CD4-positive, alpha-beta T cell treated with Interleukin-2 at 100 ng/mL for 4 hours (primary cell): ENCODE data around the gene FOXO6.

Source experiments
- DNase-seq: peaks from one replicate; pipeline ENCODE4 v3.0.0-alpha.2; 2020; ENCODE audit warnings: low spot score

The FOXO6 gene

GRCh38 chr1:41404308-41404761, 43.1 kb downstream of the FOXO6 start:
- DNase-seq: no peak

- no peak for DNase-seq
Observed at GRCh38 chr1:41407664-41408252, 46.5 kb downstream of the FOXO6 start.

GRCh38 chr1:41408691-41409090, 47.5 kb downstream of the FOXO6 start:
- DNase-seq: no peak

- DNase-seq: no peak
Observed at GRCh38 chr1:41409825-41410224, 48.6 kb downstream of the FOXO6 start.

GRCh38 chr1:41410462-41410861, 49.2 kb downstream of the FOXO6 start:
- DNase-seq: no peak

- DNase-seq: no peak
Observed at GRCh38 chr1:41411229-41411628, 50.0 kb downstream of the FOXO6 start.

- no peak for DNase-seq
Observed at GRCh38 chr1:41412748-41413147, 51.5 kb downstream of the FOXO6 start.

- DNase-seq: no peak
Observed at GRCh38 chr1:41413748-41414281, 52.6 kb downstream of the FOXO6 start.

GRCh38 chr1:41414296-41414695, 53.1 kb downstream of the FOXO6 start:
- no peak for DNase-seq

- DNase-seq: no peak
Observed at GRCh38 chr1:41414716-41415306, 53.6 kb downstream of the FOXO6 start.

- DNase-seq: no peak
Observed at GRCh38 chr1:41416081-41416480, 54.8 kb downstream of the FOXO6 start.

- peak; percentile 58 for DNase-seq
Observed at GRCh38 chr1:41416552-41417334, 55.5 kb downstream of the FOXO6 start.

- DNase-seq: no peak
Observed at GRCh38 chr1:41417335-41417682, 56.1 kb downstream of the FOXO6 start.

- DNase-seq: no peak
Observed at GRCh38 chr1:41417746-41418145, 56.5 kb downstream of the FOXO6 start.

- no peak for DNase-seq
Observed at GRCh38 chr1:41418857-41419583, 57.8 kb downstream of the FOXO6 start.

- DNase-seq: no peak
Observed at GRCh38 chr1:41419584-41420295, 58.5 kb downstream of the FOXO6 start.

GRCh38 chr1:41420351-41420750, 59.1 kb downstream of the FOXO6 start:
- no peak for DNase-seq

GRCh38 chr1:41420860-41421259, 59.6 kb downstream of the FOXO6 start:
- DNase-seq: no peak

- DNase-seq: no peak
Observed at GRCh38 chr1:41422306-41422705, 61.1 kb downstream of the FOXO6 start.

GRCh38 chr1:41423511-41424191, 62.4 kb downstream of the FOXO6 start:
- DNase-seq: no peak

GRCh38 chr1:41424581-41425118, 63.4 kb downstream of the FOXO6 start:
- DNase-seq: no peak
